GM21367 (cell line): ENCODE measurements around the gene NFE2L1.

ENCODE experiments used
- ATAC-seq: cut with Tn5 transposase; IDR thresholded peaks from one replicate; pipeline ENCODE4 v1.9.1; 2021; ENCODE audit not compliant: unreplicated experiment

The NFE2L1 gene

DNA sequence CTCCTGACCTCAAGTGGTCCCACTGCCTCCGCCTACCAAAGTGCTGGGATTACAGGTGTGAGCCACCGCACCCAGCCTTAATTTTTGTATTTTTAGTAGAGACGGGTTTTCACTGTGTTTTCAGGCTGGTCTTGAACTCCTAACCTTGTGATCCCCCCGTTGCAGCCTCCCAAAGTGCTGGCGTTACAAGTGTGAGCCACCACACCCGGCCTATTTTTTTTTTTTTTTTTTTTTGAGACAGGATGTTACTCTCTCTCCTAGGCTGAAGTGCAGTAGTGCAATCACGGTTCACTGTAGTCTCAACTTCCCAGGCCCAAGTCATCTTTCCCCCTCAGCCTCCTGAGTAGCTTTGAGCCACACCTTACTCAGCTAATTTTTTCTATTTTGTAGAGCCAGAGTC, 56.3 kb downstream of the NFE2L1 start:
- no peak for ATAC-seq

DNA sequence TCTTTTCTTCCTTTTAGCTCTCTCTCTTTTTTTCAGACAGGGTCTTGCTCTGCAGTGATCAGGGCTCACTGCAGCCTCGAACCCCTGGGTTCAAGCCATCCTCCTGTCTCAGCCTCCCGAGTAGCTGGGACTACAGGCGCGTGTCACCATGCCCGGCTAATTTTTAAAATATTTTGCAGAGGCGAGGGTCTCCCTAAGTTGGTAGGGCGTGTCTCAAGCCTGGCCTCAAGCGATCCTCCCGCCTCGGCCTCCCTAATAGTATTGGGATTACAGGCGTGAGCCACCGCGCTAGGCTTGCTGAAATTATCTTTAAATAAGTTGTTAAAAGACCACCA, 58.6 kb downstream of the NFE2L1 start:
- no peak for ATAC-seq

DNA sequence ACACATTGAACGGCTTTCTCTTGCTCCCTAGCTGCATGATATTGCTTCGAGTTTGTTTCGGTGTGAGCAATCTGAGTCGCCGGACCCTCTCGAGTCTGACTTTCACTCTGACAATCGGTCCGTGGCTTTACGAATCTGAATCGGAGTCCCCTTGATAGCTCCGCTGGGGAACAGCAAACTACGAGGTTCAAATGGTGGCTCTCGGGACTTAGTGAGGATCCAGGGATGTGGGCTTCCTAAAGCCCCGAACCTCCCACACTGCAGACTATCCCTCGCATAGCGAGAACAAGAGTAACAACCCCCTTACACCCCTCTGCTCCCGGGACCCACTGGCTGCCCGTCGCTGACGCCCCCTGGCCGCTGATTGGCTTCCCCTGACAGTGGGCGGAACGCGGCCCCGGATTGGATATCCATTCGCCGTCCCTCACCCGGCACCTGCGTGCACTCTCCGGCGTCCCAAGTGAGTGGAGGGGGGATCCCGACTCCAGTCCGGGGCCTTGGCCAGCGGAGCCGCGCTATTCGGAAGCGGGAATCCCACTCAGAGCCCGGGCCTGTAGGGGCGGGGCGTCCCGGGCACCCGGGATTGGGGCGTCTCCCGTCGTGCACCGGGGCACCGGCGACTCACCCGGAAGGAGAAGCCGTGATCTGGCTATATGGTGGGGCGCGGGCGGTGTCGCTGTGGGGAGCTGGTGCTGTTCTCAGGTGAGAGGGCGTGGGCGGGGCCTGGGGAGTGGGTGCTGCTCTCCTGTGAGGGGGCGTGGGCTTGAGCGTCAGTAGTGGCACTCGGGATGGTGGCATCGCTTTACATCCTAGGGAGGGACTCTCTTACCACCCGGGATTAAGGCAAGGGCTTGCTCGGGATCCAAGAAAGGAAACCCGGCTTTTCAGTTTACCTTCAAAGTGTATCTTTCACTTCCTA, 59.2 kb downstream of the NFE2L1 start, which contains the start of gene SNX11:
SNX11 (plus strand) TSS at position 630 of the 919 bp plus-strand sequence. CDS start 4,278 bp downstream, outside the sequence.
- ATAC-seq, result peak; percentile 61

DNA sequence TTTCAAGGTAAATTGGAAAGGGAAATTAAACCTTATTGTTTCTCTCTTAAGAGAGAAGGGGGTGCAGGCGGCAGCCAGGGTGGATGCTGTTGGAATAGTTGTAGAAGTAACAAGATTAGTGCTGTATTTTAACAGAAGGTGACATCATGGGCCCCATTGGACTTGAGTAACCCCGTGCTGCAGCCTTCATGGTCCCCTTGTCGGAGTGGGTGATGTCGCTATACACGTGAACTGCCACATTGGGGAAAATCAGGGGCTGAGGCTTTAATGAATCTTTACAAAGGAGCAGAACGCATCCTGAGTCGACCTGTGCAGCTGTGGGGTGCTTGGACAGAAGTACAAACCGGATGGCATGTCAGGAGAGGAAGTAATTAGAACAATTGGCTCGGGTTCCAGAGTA, 62.6 kb downstream of the NFE2L1 start:
- ATAC-seq, result no peak
